H1 (cell line): Measurements from ENCODE around the gene C1QTNF1. TPM values are rescaled to one million over a fixed set of nuclear protein-coding genes. Genes with fewer than 3 reads are reported as not detected.

Source experiments
- CTCF ChIA-PET: fragments of 300-600 bp; sonication (Branson Sonifier 250); formaldehyde crosslinking; loops from one replicate; lab custom pipeline; 2021; ENCODE audit not compliant: partially characterized antibody; lab: Charles Lee
- POLR2A ChIA-PET: fragments of 300-600 bp; sonication (Branson Sonifier 250); formaldehyde crosslinking; loops from one replicate; lab custom pipeline; 2021; ENCODE audit warnings: inconsistent platforms; ENCODE audit not compliant: partially characterized antibody; lab: Charles Lee
- DNase-seq, 2 experiments: peaks; one replicate each; pipeline versions ENCODE4 v3.0.0 to v3.0.0-alpha.2; 2010 to 2022; ENCODE audit warnings: low spot score in 2 of 2, low read depth in 1 of 2, mixed read lengths in 1 of 2
- FAIRE-seq: peaks from 2 replicates; lab custom pipeline; 2011; peaks lifted over from hg19 to GRCh38; lab: Jason Lieb, UNC
- H2AFZ ChIP-seq: 2 replicates; pipeline ENCODE4 v1.8.1; 2012; ENCODE audit warnings: low read length, inconsistent platforms
- H2AK5ac ChIP-seq: 2 replicates; pipeline ENCODE4 v1.6.1; 2013; ENCODE audit warnings: low read depth, low read length
- H2BK120ac ChIP-seq: replicated peaks from 2 replicates; pipeline ENCODE3; 2013; ENCODE audit warnings: low read depth, low read length, inconsistent platforms
- H2BK12ac ChIP-seq: 2 replicates; pipeline ENCODE4 v1.6.1; 2013; ENCODE audit warnings: low read depth, low read length
- H2BK15ac ChIP-seq: 2 replicates; pipeline ENCODE4 v1.6.1; 2013; ENCODE audit warnings: low read length
- H2BK20ac ChIP-seq: 2 replicates; pipeline ENCODE4 v1.6.1; 2013; ENCODE audit warnings: low read length
- H2BK5ac ChIP-seq: 2 replicates; pipeline ENCODE4 v1.6.1; 2013; ENCODE audit warnings: low read depth, low read length
- H3K14ac ChIP-seq: 2 replicates; pipeline ENCODE4 v1.6.1; 2013; ENCODE audit warnings: inconsistent platforms; ENCODE audit not compliant: insufficient read length
- H3K18ac ChIP-seq: 2 replicates; pipeline ENCODE4 v1.6.1; 2013; ENCODE audit warnings: low read length; ENCODE audit errors: extremely low read depth
- H3K23ac ChIP-seq: 2 replicates; pipeline ENCODE4 v1.6.1; 2013; ENCODE audit warnings: inconsistent platforms; ENCODE audit not compliant: insufficient read length
- H3K23me2 ChIP-seq: 2 replicates; pipeline ENCODE4 v1.6.1; 2013; ENCODE audit warnings: low read depth, low read length
- H3K27ac ChIP-seq: 2 replicates; pipeline ENCODE4 v1.6.1; 2011; ENCODE audit warnings: low read depth, low read length, inconsistent platforms
- H3K27me3 ChIP-seq, 4 experiments: replicated peaks in 1 of 4; 1 replicate in 1 of 4; 2 replicates in 3 of 4; pipeline versions ENCODE4 v1.6.1 to v1.8.1; 2011 to 2013; ENCODE audit warnings: low read length in 3 of 4, mild to moderate bottlenecking in 3 of 4, inconsistent platforms in 2 of 4, mixed read lengths in 2 of 4, moderate library complexity in 1 of 4; ENCODE audit not compliant: control insufficient read depth in 3 of 4, insufficient read depth in 3 of 4; ENCODE audit errors: extremely low read depth in 1 of 4
- H3K36me3 ChIP-seq, 4 experiments: 2 replicates each; pipeline versions ENCODE4 v1.6.1 to v1.8.1; 2011 to 2013; ENCODE audit warnings: mild to moderate bottlenecking in 4 of 4, low read length in 3 of 4, moderate library complexity in 2 of 4, control low read depth in 1 of 4, inconsistent platforms in 1 of 4; ENCODE audit not compliant: insufficient read depth in 4 of 4, control insufficient read depth in 2 of 4
- H3K4ac ChIP-seq: replicated peaks from 2 replicates; pipeline ENCODE3; 2013; ENCODE audit warnings: low read length, low read depth, mixed read lengths, inconsistent platforms; ENCODE audit not compliant: insufficient read length
- H3K4me1 ChIP-seq, 4 experiments: replicated peaks in 1 of 4; 1 replicate in 1 of 4; 2 replicates in 3 of 4; pipeline versions ENCODE4 v1.6.1 to v1.8.1; 2011 to 2013; ENCODE audit warnings: low read length in 3 of 4, inconsistent platforms in 2 of 4, mixed read lengths in 1 of 4; ENCODE audit not compliant: insufficient read depth in 4 of 4, control insufficient read depth in 3 of 4
- H3K4me2 ChIP-seq, 2 experiments: 2 replicates each; pipeline versions ENCODE4 v1.6.1 to v1.8.1; 2011 to 2013; ENCODE audit warnings: low read depth in 2 of 2, low read length in 2 of 2, control low read depth in 1 of 2, inconsistent platforms in 1 of 2, mild to moderate bottlenecking in 1 of 2; ENCODE audit not compliant: insufficient read depth in 1 of 2
- H3K4me3 ChIP-seq, 4 experiments: fragments of 200-600, 300-600 bp in 1 of 4; sonication (generic), shearing (Covaris generic), sonication (Bioruptor Twin) in 1 of 4; 2 replicates each; pipeline versions ENCODE4 v1.5.1 to v1.8.1; 2011 to 2016; ENCODE audit warnings: low read length in 4 of 4, low read depth in 3 of 4, control low read depth in 2 of 4, inconsistent platforms in 2 of 4, mild to moderate bottlenecking in 2 of 4, mixed read lengths in 1 of 4, moderate library complexity in 1 of 4; ENCODE audit not compliant: insufficient read depth in 2 of 4; ENCODE audit errors: extremely low read depth in 1 of 4
- H3K56ac ChIP-seq: replicated peaks from 2 replicates; pipeline ENCODE3; 2013; ENCODE audit warnings: low read depth, mild to moderate bottlenecking, mixed read lengths, low read length, inconsistent platforms; ENCODE audit not compliant: insufficient read length
- H3K79me1 ChIP-seq: 2 replicates; pipeline ENCODE4 v1.6.1; 2013; ENCODE audit warnings: low read depth, low read length, control low read depth
- H3K79me2 ChIP-seq, 2 experiments: 2 replicates each; pipeline versions ENCODE4 v1.6.1 to v1.8.1; 2012 to 2013; ENCODE audit warnings: low read length in 2 of 2, mild to moderate bottlenecking in 2 of 2, inconsistent platforms in 1 of 2; ENCODE audit not compliant: insufficient read depth in 2 of 2, control insufficient read depth in 1 of 2
- H3K9ac ChIP-seq, 4 experiments: replicated peaks in 1 of 4; 1 replicate in 1 of 4; 2 replicates in 3 of 4; pipeline versions ENCODE4 v1.6.1 to v1.8.1; 2011 to 2013; ENCODE audit warnings: low read depth in 3 of 4, low read length in 3 of 4, control low read depth in 2 of 4, mild to moderate bottlenecking in 2 of 4, moderate library complexity in 2 of 4, inconsistent platforms in 1 of 4; ENCODE audit errors: extremely low read depth in 1 of 4
- H3K9me3 ChIP-seq, 2 experiments: 2 replicates each; pipeline versions ENCODE4 v1.6.1 to v1.8.1; 2012 to 2013; ENCODE audit warnings: mild to moderate bottlenecking in 2 of 2, moderate library complexity in 2 of 2, control low read depth in 1 of 2, inconsistent platforms in 1 of 2, low read depth in 1 of 2, low read length in 1 of 2, mixed read lengths in 1 of 2; ENCODE audit not compliant: insufficient read depth in 2 of 2
- H4K20me1 ChIP-seq, 2 experiments: replicated peaks in 1 of 2; 2 replicates each; pipeline versions ENCODE3 to v1.8.1; 2011 to 2013; ENCODE audit warnings: inconsistent platforms in 2 of 2, low read length in 2 of 2, mild to moderate bottlenecking in 1 of 2; ENCODE audit not compliant: insufficient read depth in 2 of 2, control insufficient read depth in 1 of 2
- H4K5ac ChIP-seq: 2 replicates; pipeline ENCODE4 v1.6.1; 2013; ENCODE audit warnings: low read length, low read depth, mixed read lengths, inconsistent platforms; ENCODE audit not compliant: insufficient read length
- H4K8ac ChIP-seq: 2 replicates; pipeline ENCODE4 v1.8.0; 2013; ENCODE audit warnings: mild to moderate bottlenecking, moderate library complexity, low read length, inconsistent platforms; ENCODE audit not compliant: insufficient read depth; ENCODE audit errors: extremely low read depth
- H4K91ac ChIP-seq: replicated peaks from 2 replicates; pipeline ENCODE3; 2013; ENCODE audit warnings: low read length, mixed read lengths, inconsistent platforms; ENCODE audit not compliant: insufficient read length
- BACH1 ChIP-seq: IDR thresholded peaks from 2 replicates; pipeline ENCODE4 v1.6.1; 2012; ENCODE audit warnings: low read length, improper control_type of control experiment
- CREB1 ChIP-seq: IDR thresholded peaks from 2 replicates; pipeline ENCODE4 v1.6.1; 2012; ENCODE audit warnings: inconsistent platforms
- CTBP2 ChIP-seq: IDR thresholded peaks from 2 replicates; pipeline ENCODE4 v1.7.0; 2011; ENCODE audit warnings: borderline replicate concordance, mild to moderate bottlenecking, moderate library complexity, mixed read lengths, low read length; ENCODE audit not compliant: insufficient read depth, insufficient read length
- EZH2 ChIP-seq: fragments of 200-600 bp; sonication (generic); IDR thresholded peaks from 2 replicates; pipeline ENCODE4 v1.7.1; 2012; ENCODE audit warnings: low read depth, mild to moderate bottlenecking, moderate library complexity, low read length, inconsistent platforms; ENCODE audit not compliant: severe bottlenecking
- FOSL1 ChIP-seq: IDR thresholded peaks from 2 replicates; pipeline ENCODE4 v1.6.1; 2011; ENCODE audit warnings: mild to moderate bottlenecking, low read depth, low read length, moderate library complexity; ENCODE audit not compliant: insufficient read depth
- GABPA ChIP-seq: IDR thresholded peaks from 2 replicates; pipeline ENCODE4 v1.6.1; 2011; ENCODE audit warnings: mild to moderate bottlenecking, low read length, moderate library complexity, borderline replicate concordance; ENCODE audit not compliant: insufficient read depth
- RAD21 ChIP-seq, 2 experiments: IDR thresholded peaks in 1 of 2; conservative IDR thresholded peaks in 1 of 2; 2 replicates each; pipeline ENCODE4 v1.6.1; 2011; ENCODE audit warnings: low read depth in 2 of 2, low read length in 2 of 2, improper control_type of control experiment in 1 of 2, inconsistent platforms in 1 of 2, mild to moderate bottlenecking in 1 of 2, moderate library complexity in 1 of 2
- TCF12 ChIP-seq: IDR thresholded peaks from 2 replicates; pipeline ENCODE4 v1.6.1; 2011; ENCODE audit warnings: low read depth, mild to moderate bottlenecking, low read length
- WGBS, 2 experiments: shearing (Covaris generic) in 1 of 2; methylation state at CpG; one replicate each; pipeline versions ENCODE4 v1.1.6 to v1.1.7; 2013 to 2015; ENCODE audit warnings: low lambda C conversion rate in 2 of 2, mixed read lengths in 2 of 2, inconsistent platforms in 1 of 2, low coverage in 1 of 2, missing lambda C conversion rate in 1 of 2; ENCODE audit not compliant: insufficient replicate concordance in 2 of 2, insufficient coverage in 1 of 2, insufficient read length in 1 of 2; ENCODE audit errors: extremely low coverage in 1 of 2, missing lambda C conversion rate in 1 of 2; 5-methylcytosine and 5-hydroxymethylcytosine counted together
- polyA plus RNA-seq, 7 experiments: library from polyadenylated mRNA; depleted of rRNA in 3 of 7; stranded (reverse) in 5 of 7; unstranded in 2 of 7; fragments of >200 nt in 5 of 7; fragments of 200-250 nt in 2 of 7; gene quantifications; 1 replicate in 5 of 7; 2 replicates in 1 of 7; 4 replicates in 1 of 7; pipeline versions ENCODE4 v1.2.1 to v1.2.3, GENCODE V29; 2011 to 2013; ENCODE audit warnings: missing spikeins in 2 of 7, mixed read lengths in 2 of 7
- total RNA-seq: library from RNA; stranded (reverse); fragmentation: NEBNext Ultra II Directional; extraction: Animal tissue kit (Norgen Biotek cat#: 25700); gene quantifications from 2 replicates; pipeline ENCODE4 v1.2.1, GENCODE V29; 2021
- TF ChIP-seq, protein P1 (sequence below), 3 experiments: IDR thresholded peaks; 1 replicate in 2 of 3; 2 replicates in 1 of 3; pipeline versions ENCODE4 v1.5.1 to v1.6.1; 2011; ENCODE audit warnings: low read length in 3 of 3, mild to moderate bottlenecking in 3 of 3, inconsistent platforms in 2 of 3, low read depth in 1 of 3, moderate library complexity in 1 of 3; ENCODE audit not compliant: insufficient read depth in 1 of 3; ENCODE audit errors: control extremely low read depth in 1 of 3

C1QTNF1 gene
- total and polyA plus RNA-seq, 2 of the 8 experiments (the other 6 are each of a cell fraction or from before 2014, with no cell fraction given): 1.5 to 2.5 TPM

DNA sequence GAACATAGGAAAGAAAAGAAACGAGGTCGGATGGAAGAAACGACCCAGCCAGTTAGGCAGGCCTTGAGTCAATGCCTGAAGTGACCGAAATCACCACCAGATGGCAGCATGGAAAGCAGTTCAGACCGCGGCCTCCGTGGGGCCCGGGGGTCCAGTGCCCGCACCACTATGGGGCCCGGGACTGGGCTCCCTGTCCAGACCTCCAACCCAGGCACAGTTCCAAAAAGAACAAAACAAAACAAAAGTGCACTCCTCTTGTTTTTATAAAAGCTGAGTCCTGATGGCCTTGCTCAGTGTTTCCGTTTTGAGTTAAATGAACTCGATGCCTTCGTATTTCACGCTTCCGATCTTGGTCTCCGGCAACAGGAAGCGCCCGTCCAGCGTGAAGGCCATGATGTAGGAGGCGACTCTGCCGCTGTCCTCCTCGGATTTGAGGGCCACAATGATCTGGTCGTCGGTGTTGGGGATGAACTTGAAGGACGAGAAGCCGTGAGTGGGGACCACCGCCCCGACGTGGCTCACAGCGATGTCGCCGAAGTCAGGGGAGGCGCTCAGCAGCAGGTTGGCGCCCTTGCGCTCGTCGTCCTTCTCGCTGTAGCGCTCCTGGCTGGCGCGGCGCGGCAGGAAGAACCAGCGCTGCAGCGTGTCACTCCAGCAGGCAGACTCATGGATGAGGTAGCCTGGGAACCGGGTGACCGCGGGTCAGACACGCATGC lies 30.6 kb upstream of the C1QTNF1 start:
- no peak overlapping the region for H2BK15ac ChIP-seq
- peak overlapping the region; percentile 5; the same call in 1 of the 2 replicates for H4K8ac ChIP-seq
- H3K23ac ChIP-seq: no peak overlapping the region
- H3K79me1 ChIP-seq: no peaks in the 10 kb centered on the region
- POLR2A ChIA-PET: no interaction called here
- 85% methylated on average over 38 of the region's 49 CpGs; no CpG with 5 or more reads in 1 of the 2 experiments for WGBS, 2 experiments
- no peak overlapping the region for H2BK20ac ChIP-seq
- CTCF ChIA-PET: interaction anchor here (0.9 to 3.9 kb wide), 16 partner anchors 9 to 407 kb away, joined by 3 to 24 read pairs (median 4); partner anchors contain the start of gene LGALS3BP
- H4K20me1 ChIP-seq: peaks cover 3 to 15% of the 10 kb centered on the region in 2 experiments
- no peak overlapping the region for H4K91ac ChIP-seq
- H3K4ac ChIP-seq: no peak overlapping the region
- no peak overlapping the region for H2BK12ac ChIP-seq
- no peaks in the 10 kb centered on the region for H3K4me1 ChIP-seq
- no peak overlapping the region for H2BK120ac ChIP-seq
- peaks cover 0 to 1% (median 0%) of the 10 kb centered on the region in 4 experiments; a peak in 1 of 7 replicates for H3K27me3 ChIP-seq
- no peaks in the 10 kb centered on the region for H3K9me3 ChIP-seq
- peak; percentile 89 for FAIRE-seq
- no peak overlapping the region for H3K14ac ChIP-seq
- H3K4me3 ChIP-seq: no peak overlapping the region
- no peaks in the 10 kb centered on the region for H3K79me2 ChIP-seq
- no peak overlapping the region for H3K4me2 ChIP-seq
- no peak overlapping the region for H2BK5ac ChIP-seq
- H3K18ac ChIP-seq: no peak overlapping the region
- no peak overlapping the region for H3K56ac ChIP-seq
- no peak overlapping the region for H3K9ac ChIP-seq
- no peak overlapping the region for H2AK5ac ChIP-seq
- H2AFZ ChIP-seq: no peak overlapping the region
- H4K5ac ChIP-seq: no peak overlapping the region
- no peaks in the 10 kb centered on the region for H3K23me2 ChIP-seq
- DNase-seq: peak in 1 of 2 experiments; percentile 92
- no peak overlapping the region for H3K27ac ChIP-seq
- peaks cover 0 to 10% (median 2%) of the 10 kb centered on the region in 4 experiments; a peak in 3 of 8 replicates for H3K36me3 ChIP-seq
- peak; percentile 63 to 72 for TF ChIP-seq RAD21 (IDR thresholded peaks at IDR 0.05 in 1 of 2, conservative IDR thresholded peaks at IDR 0.05 in 1 of 2; ENCODE audit: low read depth in 2 of 2, low read length in 2 of 2)
- TF ChIP-seq FOSL1: no peak
- no peak for TF ChIP-seq BACH1
- TF ChIP-seq TCF12: no peak
- TF ChIP-seq GABPA: peak; percentile 70; the same call in 1 of the 2 replicates
- TF ChIP-seq CREB1: no peak
- TF ChIP-seq, protein P1, sequence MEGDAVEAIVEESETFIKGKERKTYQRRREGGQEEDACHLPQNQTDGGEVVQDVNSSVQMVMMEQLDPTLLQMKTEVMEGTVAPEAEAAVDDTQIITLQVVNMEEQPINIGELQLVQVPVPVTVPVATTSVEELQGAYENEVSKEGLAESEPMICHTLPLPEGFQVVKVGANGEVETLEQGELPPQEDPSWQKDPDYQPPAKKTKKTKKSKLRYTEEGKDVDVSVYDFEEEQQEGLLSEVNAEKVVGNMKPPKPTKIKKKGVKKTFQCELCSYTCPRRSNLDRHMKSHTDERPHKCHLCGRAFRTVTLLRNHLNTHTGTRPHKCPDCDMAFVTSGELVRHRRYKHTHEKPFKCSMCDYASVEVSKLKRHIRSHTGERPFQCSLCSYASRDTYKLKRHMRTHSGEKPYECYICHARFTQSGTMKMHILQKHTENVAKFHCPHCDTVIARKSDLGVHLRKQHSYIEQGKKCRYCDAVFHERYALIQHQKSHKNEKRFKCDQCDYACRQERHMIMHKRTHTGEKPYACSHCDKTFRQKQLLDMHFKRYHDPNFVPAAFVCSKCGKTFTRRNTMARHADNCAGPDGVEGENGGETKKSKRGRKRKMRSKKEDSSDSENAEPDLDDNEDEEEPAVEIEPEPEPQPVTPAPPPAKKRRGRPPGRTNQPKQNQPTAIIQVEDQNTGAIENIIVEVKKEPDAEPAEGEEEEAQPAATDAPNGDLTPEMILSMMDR (IDR thresholded peaks at IDR 0.05; ENCODE audit: control extremely low read depth in 1 of 3, insufficient read depth in 1 of 3, low read depth in 1 of 3, low read length in 3 of 3): peak; percentile 82 to 89 (median 84)
- TF ChIP-seq EZH2: no peak
- no peak for TF ChIP-seq CTBP2
